GM21381 (cell line): ENCODE data around the gene HLA-DMA.
A peak's percentile ranks its signal among the peaks of the same experiment; 100 is the strongest.
"Not testable (repeated sequence)": the region's sequence is repeated elsewhere in the genome, so short reads cannot be mapped to it uniquely, and the experiment has no call there.

Experiments
- ATAC-seq: cut with Tn5 transposase; IDR thresholded peaks from one replicate; pipeline ENCODE4 v1.9.1; 2021; ENCODE audit warnings: mild to moderate bottlenecking, moderate library complexity; ENCODE audit not compliant: unreplicated experiment

Gene HLA-DMA

GRCh38 chr6:32956176-32956575, 3.3 kb upstream of the HLA-DMA start:
- ATAC-seq = no peak

- ATAC-seq = no peak
Observed at GRCh38 chr6:32954986-32955802, 2.3 kb upstream of the HLA-DMA start.

- ATAC-seq = no peak
Observed at GRCh38 chr6:32954267-32954666, 1.4 kb upstream of the HLA-DMA start.

- no peak for ATAC-seq
Observed at GRCh38 chr6:32953775-32954174, 878 bp upstream of the HLA-DMA start.

GRCh38 chr6:32950449-32950848, 2.4 kb downstream of the HLA-DMA start:
- no peak for ATAC-seq

GRCh38 chr6:32950010-32950409, 2.9 kb downstream of the HLA-DMA start:
- ATAC-seq = no peak

- no peak for ATAC-seq
Observed at GRCh38 chr6:32949113-32949512, 3.8 kb downstream of the HLA-DMA start.

GRCh38 chr6:32947552-32948465, 5.1 kb downstream of the HLA-DMA start:
- no peak for ATAC-seq

GRCh38 chr6:32946893-32947292, 6.0 kb downstream of the HLA-DMA start:
- ATAC-seq = no peak

- no peak for ATAC-seq
Observed at GRCh38 chr6:32945953-32946352, 6.9 kb downstream of the HLA-DMA start.

- no peak for ATAC-seq
Observed at GRCh38 chr6:32945108-32945760, 7.7 kb downstream of the HLA-DMA start.

- peak; percentile 35 for ATAC-seq
Observed at GRCh38 chr6:32943864-32944649, 8.8 kb downstream of the HLA-DMA start.

- ATAC-seq = not testable (repeated sequence)
Observed at GRCh38 chr6:32942555-32943123, 10.3 kb downstream of the HLA-DMA start.

GRCh38 chr6:32941214-32941768, 11.6 kb downstream of the HLA-DMA start:
- peak; percentile 48 for ATAC-seq

- peak; percentile 40 for ATAC-seq
Observed at GRCh38 chr6:32940656-32941213, 12.2 kb downstream of the HLA-DMA start, which contains the start of gene HLA-DMB. Gene HLA-DMB, minus strand, starts transcription at chr6:32941028. Its CDS starts 221 bp downstream, at chr6:32940807.

GRCh38 chr6:32938494-32938893, 14.4 kb downstream of the HLA-DMA start:
- no peak for ATAC-seq

- no peak for ATAC-seq
Observed at GRCh38 chr6:32937230-32937633, 15.7 kb downstream of the HLA-DMA start.

GRCh38 chr6:32936239-32937152, 16.4 kb downstream of the HLA-DMA start:
- ATAC-seq = no peak
